HUDEP-2 (cell line): ENCODE results near the gene SLC66A1.

Experiments
- DNase-seq, 76 experiments: peaks; one replicate each; lab custom pipeline; 2025; ENCODE audit not compliant: unreplicated experiment in 76 of 76; lab: John Stamatoyannopoulos, UW

SLC66A1 gene

GRCh38 chr1:19375631-19376400 is 63.7 kb downstream of the SLC66A1 start:
- DNase-seq, result no peak

GRCh38 chr1:19376428-19377372 is 64.6 kb downstream of the SLC66A1 start:
- no peak for DNase-seq

GRCh38 chr1:19377812-19378718 is 65.9 kb downstream of the SLC66A1 start:
- no peak for DNase-seq
